GM04503 (cell line): ENCODE results near the gene SFXN3.
A peak's percentile ranks its signal among the peaks of the same experiment; 100 is the strongest.

Experiments used
- DNase-seq: peaks from one replicate; pipeline ENCODE4 v3.0.0-alpha.2; 2012; ENCODE audit warnings: low read depth

Gene SFXN3

GRCh38 chr10:101031128-101031795, at the start of gene SFXN3, which contains the start of gene PDZD7:
TSS of gene SFXN3 (plus strand) at chr10:101031234. CDS start at chr10:101034695, 3,461 bp downstream.
TSS of gene PDZD7 (minus strand) at chr10:101031129. CDS start at chr10:101030219, 910 bp downstream.
- peak; percentile 42 for DNase-seq

GRCh38 chr10:100982916-100983830, 47.9 kb upstream of the SFXN3 start:
- no peak for DNase-seq

- DNase-seq: no peak
These were observed 47.0 kb upstream of the SFXN3 start for GRCh38 chr10:100983868-100984671.

DNA sequence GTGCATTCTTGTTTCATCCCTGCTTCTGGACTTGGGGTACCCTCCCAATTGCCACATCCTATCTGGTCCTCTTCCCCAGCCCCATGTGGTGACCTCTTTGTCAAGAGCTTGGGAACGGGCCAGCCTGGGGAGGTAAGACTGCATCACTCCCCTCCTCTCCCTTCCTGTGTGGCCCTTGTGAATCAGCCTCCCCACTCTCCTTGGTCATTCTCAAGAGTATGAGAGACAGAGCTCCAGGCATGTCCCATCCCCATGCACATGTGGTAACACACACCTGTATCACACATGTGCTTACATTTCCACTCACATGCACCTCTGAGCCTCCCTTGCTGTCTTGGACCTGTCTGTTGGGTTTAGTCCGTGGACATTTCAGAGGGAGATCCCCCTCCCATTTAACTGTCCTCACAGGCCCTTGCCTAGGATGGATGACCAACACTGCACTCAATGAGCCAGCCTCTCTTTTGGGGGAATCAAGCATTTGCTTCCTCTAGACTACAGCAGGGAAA, 46.3 kb upstream of the SFXN3 start:
- DNase-seq: no peak

GRCh38 chr10:100985336-100985735, 45.7 kb upstream of the SFXN3 start:
- DNase-seq: no peak

DNA sequence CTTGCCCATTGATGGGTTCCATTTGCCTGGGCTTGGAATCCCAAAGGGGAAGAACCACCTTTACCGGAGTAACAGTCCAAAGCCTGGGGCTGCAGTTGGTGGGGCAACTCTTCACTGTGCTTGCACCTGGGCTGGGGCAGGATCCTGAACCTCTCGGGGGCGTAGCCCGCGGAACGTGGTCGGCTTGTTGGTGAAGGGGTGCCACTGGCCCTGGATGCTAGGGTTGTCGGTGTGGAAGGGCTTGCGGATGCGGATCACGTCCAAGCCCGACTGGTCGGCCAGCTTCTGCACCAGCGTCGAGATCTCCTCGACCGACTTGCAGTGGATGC, 44.4 kb upstream of the SFXN3 start:
- DNase-seq: no peak

- DNase-seq: no peak
These were observed 43.9 kb upstream of the SFXN3 start, which contains the start of the genes MRPL43 and TWNK for GRCh38 chr10:100986952-100987684. TSS of gene MRPL43 (minus strand) at chr10:100987497. CDS start at chr10:100987443, 54 bp downstream. TSS of gene TWNK (plus strand) at chr10:100987543. CDS start at chr10:100988211, 668 bp downstream.

DNA sequence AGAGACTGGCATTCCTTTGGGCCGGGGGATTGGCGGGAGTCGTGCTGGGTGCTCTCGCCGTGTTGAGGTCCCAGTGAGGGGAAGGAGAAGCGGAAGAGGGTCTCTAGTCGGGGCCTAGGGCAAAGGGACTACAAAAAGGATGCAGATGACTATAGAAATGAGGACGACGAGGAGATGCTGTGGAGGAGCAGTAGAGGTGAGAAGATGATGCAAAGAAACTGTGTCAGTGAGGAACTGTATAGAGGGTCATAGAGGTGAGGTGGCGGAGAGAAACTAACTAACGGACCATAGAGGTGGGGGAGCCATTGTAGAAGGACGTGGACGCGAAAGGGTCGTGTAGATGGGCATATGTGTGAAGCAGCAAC, 43.4 kb upstream of the SFXN3 start:
- DNase-seq: no peak

GRCh38 chr10:100988166-100988565, 42.9 kb upstream of the SFXN3 start:
- DNase-seq: no peak

GRCh38 chr10:100989088-100989487, 41.9 kb upstream of the SFXN3 start:
- no peak for DNase-seq

- DNase-seq: no peak
These were observed 36.9 kb upstream of the SFXN3 start for GRCh38 chr10:100993986-100994708.

GRCh38 chr10:100995181-100995580, 35.9 kb upstream of the SFXN3 start:
- DNase-seq: no peak

- no peak for DNase-seq
These were observed 34.2 kb upstream of the SFXN3 start for GRCh38 chr10:100996678-100997359.

- no peak for DNase-seq
These were observed 33.5 kb upstream of the SFXN3 start for GRCh38 chr10:100997360-100998182.

DNA sequence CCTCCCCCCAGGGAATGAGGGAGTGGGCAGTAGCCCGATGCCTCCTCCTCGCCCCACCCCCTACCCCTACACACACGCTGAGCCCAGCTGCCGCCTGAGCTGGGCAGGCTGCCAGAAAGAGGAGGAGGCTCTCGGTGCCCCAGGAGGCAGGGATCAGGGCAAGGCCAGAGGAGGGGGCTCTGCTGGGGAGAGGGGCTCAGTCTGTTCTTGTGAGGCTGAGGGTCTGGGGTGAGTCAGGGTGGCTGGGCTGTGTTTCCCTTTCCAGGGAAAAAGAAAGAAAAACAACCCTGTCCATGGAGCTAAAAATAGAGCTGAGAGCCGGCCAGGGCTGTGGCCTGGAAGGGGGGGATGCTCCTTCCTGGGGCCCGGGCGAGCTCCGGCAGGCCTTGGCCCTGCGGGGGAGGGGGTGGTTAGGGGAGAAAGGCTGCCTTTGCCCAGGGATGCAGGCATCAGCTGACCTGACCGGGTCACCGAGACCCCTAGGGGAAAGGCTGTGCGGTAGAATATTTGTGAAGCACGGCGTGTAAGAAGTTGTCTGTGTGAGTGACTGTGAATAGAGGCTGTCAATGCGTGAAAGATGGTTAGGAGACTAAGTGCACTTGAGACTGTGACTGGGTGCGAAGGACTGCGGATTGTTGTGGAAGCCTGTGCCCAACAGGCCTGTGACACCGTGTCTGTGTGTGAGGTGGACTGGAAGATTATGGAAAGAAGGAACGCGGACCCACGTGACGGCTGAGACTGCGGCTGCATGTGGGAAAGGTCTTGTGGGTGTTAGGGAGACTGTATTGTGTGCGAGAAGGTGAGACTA, 32.6 kb upstream of the SFXN3 start:
- DNase-seq: no peak

DNA sequence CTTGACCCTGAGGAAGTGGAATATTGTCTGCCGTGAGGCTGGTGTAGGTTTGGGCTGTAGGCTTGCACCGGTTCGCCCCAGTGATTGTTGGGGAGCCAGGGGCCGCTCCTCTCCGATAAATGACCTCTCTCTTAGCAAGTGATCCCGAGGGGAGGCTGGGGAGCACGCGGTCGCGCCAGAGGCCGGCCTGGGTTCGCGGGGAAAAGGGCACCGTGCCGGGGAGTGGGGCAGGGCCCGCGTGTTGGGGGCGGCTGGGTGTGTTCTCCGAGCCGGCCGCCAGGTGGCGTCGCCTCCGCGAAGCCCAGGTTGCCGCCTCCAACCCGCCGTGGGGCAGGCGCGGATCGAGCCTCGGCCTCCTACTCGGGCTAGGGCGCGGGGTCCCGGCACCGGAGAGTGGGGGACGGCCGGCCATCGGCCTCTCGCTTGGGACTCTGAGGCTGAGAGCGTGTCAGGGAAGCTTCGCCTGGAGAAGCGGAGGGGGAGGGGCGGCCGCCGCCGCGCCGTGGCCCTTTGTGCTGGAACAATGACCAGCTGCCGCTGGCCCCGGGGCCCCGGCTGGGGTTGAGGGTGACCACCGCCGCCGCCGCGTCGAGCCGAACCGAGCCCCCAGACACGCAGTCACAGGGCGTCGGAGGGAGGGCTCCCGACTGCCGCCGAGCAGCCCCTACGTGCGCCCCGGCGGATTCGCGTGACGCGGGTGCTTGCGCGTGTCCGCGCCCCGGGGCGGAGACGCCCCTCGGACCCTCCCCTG, 31.9 kb upstream of the SFXN3 start:
- no peak for DNase-seq

DNA sequence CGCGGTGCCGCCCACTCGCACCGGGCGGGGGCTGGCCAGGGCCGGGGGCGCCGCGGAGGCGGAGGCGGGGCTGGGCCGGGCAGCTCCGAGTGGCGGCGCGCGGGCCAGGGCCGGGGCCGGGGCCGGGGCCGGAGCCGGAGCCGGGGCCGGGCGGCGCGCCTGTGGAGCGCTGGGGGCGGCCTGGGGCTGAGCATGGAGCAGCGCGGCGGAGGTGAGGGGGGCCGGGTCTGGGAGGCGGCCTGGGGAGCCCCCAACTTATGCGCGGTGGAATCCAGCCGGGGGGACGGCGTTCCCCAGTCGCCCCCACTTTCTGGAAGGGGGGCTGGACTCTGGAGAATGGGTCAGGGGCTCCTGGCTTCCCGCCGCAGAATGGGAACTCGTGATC, 31.3 kb upstream of the SFXN3 start, which contains the start of gene LZTS2:
LZTS2 (plus strand) TSS at position 67 of the 385 bp plus-strand sequence. CDS start 2,731 bp downstream, outside the sequence.
- DNase-seq: no peak
